Cardiac fibroblast (primary cell): ENCODE measurements around the gene SLC5A12.

ENCODE experiments used
- DNase-seq, 2 donors: peaks; one replicate each; pipeline versions ENCODE4 v3.0.0 to v3.0.0-alpha.2; 2010; ENCODE audit warnings: low read depth in 2 of 2
- H3K4me3 ChIP-seq, 2 donors: replicated peaks in 1 of 2; 1 replicate in 1 of 2; 2 replicates in 1 of 2; pipeline ENCODE4 v1.5.1; 2011; ENCODE audit warnings: low read depth in 2 of 2, low read length in 2 of 2, mild to moderate bottlenecking in 2 of 2, moderate library complexity in 1 of 2
- TF ChIP-seq, protein P1 (sequence below): IDR thresholded peaks from one replicate; pipeline ENCODE4 v1.5.1; 2011; ENCODE audit warnings: low read depth, mild to moderate bottlenecking, low read length, inconsistent platforms

Gene SLC5A12

DNA sequence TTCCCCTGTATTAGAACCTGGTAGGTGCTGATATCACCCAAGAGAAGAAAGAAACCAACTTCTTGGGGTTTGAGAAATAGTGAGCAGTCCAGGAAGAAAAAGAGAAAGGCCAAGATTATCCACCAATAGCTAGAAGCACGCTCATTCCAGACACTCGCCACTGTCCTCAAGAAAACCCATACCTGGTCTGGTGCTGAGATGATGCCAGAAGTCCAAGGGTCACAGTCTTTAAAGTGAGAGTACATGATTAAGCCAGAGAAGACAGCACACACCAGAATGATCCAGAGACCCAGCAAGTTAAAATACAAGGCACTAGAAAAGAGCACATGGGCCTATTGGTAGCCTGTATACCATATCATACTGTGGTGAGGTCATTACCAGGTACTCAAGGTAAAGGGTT lies 23.6 kb downstream of the SLC5A12 start:
- TF ChIP-seq, protein P1, sequence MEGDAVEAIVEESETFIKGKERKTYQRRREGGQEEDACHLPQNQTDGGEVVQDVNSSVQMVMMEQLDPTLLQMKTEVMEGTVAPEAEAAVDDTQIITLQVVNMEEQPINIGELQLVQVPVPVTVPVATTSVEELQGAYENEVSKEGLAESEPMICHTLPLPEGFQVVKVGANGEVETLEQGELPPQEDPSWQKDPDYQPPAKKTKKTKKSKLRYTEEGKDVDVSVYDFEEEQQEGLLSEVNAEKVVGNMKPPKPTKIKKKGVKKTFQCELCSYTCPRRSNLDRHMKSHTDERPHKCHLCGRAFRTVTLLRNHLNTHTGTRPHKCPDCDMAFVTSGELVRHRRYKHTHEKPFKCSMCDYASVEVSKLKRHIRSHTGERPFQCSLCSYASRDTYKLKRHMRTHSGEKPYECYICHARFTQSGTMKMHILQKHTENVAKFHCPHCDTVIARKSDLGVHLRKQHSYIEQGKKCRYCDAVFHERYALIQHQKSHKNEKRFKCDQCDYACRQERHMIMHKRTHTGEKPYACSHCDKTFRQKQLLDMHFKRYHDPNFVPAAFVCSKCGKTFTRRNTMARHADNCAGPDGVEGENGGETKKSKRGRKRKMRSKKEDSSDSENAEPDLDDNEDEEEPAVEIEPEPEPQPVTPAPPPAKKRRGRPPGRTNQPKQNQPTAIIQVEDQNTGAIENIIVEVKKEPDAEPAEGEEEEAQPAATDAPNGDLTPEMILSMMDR: no peak
- H3K4me3 ChIP-seq: no peak overlapping the region
- DNase-seq: no peak

DNA sequence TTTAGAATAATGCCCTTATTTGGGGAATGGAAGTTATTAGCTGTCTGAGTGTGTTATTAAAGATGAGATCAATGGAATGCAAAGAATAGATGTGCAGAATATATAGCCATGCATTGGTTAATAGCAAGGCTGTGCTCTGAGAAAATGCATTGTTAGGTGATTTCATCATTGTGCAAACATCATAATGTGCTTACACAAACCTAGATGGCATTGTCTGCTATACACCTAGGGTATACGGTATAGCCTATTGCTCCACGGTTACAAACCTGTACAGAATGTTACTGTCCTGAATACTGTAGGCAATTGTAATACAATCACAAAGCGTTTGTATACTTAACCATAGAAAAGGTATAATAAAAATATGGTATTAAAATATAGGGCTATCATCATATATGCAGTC lies 25.5 kb downstream of the SLC5A12 start:
- TF ChIP-seq, protein P1: no peak
- DNase-seq: no peak
- H3K4me3 ChIP-seq: no peak overlapping the region

DNA sequence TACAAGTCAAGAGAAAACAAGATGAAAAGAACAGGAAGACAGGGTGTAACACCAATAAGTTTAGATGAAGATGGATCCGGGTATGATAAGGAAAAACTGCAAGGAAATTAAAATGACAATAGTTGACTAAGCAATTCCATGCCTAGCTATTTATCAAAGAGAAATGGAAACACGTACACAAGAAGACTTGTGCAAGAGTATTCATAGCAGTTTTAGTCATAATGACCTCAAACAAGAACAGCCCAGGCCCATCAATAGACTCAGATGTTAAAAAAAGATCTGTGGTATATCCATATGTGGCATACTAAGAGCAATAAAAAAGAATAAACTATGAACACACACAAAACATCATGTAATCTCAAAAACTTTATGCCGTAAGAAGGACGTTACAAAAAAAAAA lies 33.2 kb downstream of the SLC5A12 start:
- no peak overlapping the region for H3K4me3 ChIP-seq
- DNase-seq: peak in 1 of 2 donors; percentile 20
- TF ChIP-seq, protein P1: no peak

DNA sequence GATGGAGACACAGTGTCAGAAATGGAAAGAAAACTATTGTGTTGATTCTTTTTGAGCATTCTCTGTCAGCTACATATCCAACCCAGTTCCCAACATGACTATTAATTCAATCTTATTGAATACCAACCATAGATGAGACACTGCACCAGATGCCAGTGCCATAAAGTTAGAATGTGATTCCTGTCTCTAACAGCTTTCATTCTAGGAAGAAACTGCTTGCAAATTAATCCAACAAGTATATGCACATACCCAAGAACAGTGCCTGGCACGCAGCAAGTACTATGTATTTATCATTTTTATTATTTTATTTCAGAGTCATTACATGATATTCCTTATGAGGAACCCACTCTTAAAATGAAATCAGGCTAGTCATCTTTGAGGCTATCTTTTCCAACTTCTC lies 34.5 kb downstream of the SLC5A12 start:
- TF ChIP-seq, protein P1: no peak
- no peak overlapping the region for H3K4me3 ChIP-seq
- DNase-seq: no peak

DNA sequence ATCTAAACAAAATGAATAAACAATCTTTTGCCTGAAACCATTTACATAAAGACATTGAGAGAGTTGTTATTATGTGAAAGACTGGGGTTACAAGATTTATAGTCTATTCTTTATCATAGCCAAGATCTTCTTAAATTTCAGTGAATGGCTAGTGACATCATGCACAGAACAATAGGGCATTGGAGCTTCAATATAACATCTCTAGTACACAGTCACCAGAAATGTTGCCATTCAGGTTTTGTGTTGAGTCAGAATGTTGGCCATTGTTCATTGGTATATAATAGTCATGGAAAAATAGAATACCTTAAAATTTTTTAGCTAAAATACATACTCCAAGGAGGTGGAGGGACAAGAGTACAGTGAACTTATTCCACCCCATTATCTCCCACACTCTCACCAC lies 44.3 kb downstream of the SLC5A12 start:
- TF ChIP-seq, protein P1: no peak
- DNase-seq: peak in 1 of 2 donors; percentile 43
- H3K4me3 ChIP-seq: no peak overlapping the region

DNA sequence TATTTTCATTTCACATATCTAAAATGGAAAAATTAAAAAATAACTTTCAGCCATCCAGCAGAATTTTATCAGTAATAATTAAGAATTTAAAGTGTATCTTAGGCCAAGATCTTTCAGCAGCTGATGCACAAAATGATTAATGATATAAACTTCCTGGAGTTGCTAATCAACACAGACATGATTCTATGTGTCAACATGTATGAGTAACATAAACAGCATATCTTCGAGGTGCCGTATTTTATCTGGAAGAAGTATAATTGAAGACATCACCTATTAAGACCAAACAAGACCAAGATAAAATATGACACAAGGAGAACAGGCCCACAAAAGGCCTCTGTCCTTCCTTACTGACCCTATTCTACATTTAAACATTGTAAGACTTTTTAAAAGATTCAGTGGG lies 45.2 kb downstream of the SLC5A12 start:
- no peak for DNase-seq
- no peak overlapping the region for H3K4me3 ChIP-seq
- TF ChIP-seq, protein P1: no peak

DNA sequence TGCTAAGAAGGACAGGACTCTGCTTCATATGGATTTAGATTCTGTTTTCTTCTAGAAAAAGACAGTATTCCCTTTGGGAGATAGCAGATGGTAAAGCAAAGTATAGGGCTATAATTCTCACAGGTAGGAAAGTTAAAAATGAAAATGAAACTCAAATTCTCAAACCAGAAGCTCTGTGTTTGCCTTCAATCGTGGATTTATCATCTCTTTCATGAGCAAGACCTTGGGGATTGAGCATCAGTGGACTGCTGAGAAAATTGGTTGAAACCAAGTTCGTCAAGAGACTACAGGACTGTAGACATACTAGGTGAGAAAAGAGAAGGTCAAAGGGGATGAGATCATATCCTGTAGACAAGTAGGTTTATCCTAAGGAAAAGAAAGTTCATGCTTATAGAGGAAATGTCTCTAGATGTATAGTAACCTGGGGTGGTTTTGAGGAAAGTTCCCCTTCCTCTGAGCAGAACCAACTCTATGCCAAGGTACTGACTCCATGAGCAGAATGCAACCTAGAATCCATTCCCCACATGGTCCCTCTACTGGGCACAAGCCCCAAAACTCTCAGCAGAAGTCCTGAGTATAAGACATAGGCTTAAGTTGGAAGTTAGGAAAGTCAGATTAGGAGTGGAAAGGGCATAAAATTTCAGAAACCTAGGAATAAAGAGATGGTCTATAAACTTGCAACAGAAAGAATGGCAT lies 46.5 kb downstream of the SLC5A12 start:
- H3K4me3 ChIP-seq: no peak overlapping the region
- TF ChIP-seq, protein P1: no peak
- no peak for DNase-seq
